ENCODE data around the gene RAD51B. TPM values are rescaled to one million over a fixed set of nuclear protein-coding genes. Genes with fewer than 3 reads are reported as not detected.

Gene RAD51B
- total RNA-seq, 1 experiment from 2014 or later = 16.7 TPM

- no peak overlapping the region for H3K4me3 Mint-ChIP-seq
- Histone ChIP-seq H4K8ac (replicated peaks; ENCODE audit: insufficient read length, low read depth, low read length) (no peak overlapping the region), H3K4me1 (ENCODE audit: insufficient read depth, low read length) (no peaks in the 10 kb centered on the region), H2BK15ac (ENCODE audit: low read depth, low read length) (no peak overlapping the region), H3K14ac (ENCODE audit: insufficient read depth, low read length) (no peak overlapping the region), H3K79me1 (ENCODE audit: insufficient read depth, low read depth, low read length, poor library complexity, severe bottlenecking) (no peaks in the 10 kb centered on the region), H2BK120ac (ENCODE audit: low read depth, low read length, poor library complexity, severe bottlenecking) (no peak overlapping the region), H3K4ac (ENCODE audit: low read depth, low read length) (no peak overlapping the region), H4K20me1 (ENCODE audit: control insufficient read depth, insufficient read depth, insufficient read length) (no peaks in the 10 kb centered on the region), H3K18ac (ENCODE audit: insufficient read length, low read depth, low read length) (no peak overlapping the region), H3K9me3 (ENCODE audit: control insufficient read depth, low read depth, low read length) (no peaks in the 10 kb centered on the region), H3K27ac (ENCODE audit: insufficient read length, low read depth, low read length) (no peak overlapping the region), H4K91ac (ENCODE audit: insufficient read length, low read depth, low read length) (no peak overlapping the region), H3K23ac (ENCODE audit: insufficient read length, low read depth, low read length) (no peak overlapping the region), H4K5ac (ENCODE audit: insufficient read length, low read depth, low read length) (no peak overlapping the region), H3K56ac (ENCODE audit: insufficient read length, low read depth, low read length) (no peak overlapping the region), H2BK5ac (ENCODE audit: insufficient read length, low read length) (no peak overlapping the region), H3T11ph (ENCODE audit: low read length) (no peak overlapping the region), H3K27me3 (ENCODE audit: insufficient read depth, low read length) (no peaks in the 10 kb centered on the region), H3K79me2 (ENCODE audit: insufficient read depth, low read length) (no peaks in the 10 kb centered on the region), H2AK5ac (ENCODE audit: insufficient read length, low read length) (no peak overlapping the region), H3K23me2 (ENCODE audit: insufficient read length, low read depth, low read length, poor library complexity, severe bottlenecking) (no peaks in the 10 kb centered on the region), H2AFZ (ENCODE audit: low read length) (no peak overlapping the region), H3K9ac (ENCODE audit: extremely low read depth, insufficient read length, low read length) (no peak overlapping the region), H2BK12ac (ENCODE audit: insufficient read length, low read depth, low read length) (no peak overlapping the region), H3K4me2 (ENCODE audit: insufficient read depth, insufficient read length, low read length) (no peak overlapping the region), H2BK20ac (ENCODE audit: low read depth, low read length, poor library complexity, severe bottlenecking) (no peak overlapping the region)
- peaks cover 0 to 8% (median 5%) of the 10 kb centered on the region in 3 experiments; a peak in 4 of 7 replicates for H3K36me3 Mint-ChIP-seq (ENCODE audit: insufficient read depth in 1 of 3, low read depth in 3 of 3)
- no peak for DNase-seq
- H3K27ac Mint-ChIP-seq = no peak overlapping the region
- H3K9me3 Mint-ChIP-seq = peaks cover 6 to 10% of the 10 kb centered on the region in 2 experiments; a peak in 4 of 5 replicates
- H3K27me3 Mint-ChIP-seq (ENCODE audit: low read depth) = no peaks in the 10 kb centered on the region
- no peak for TF ChIP-seq CTCF (conservative IDR thresholded peaks at IDR 0.05)
- H3K4me1 Mint-ChIP-seq = peaks cover 8 to 10% of the 10 kb centered on the region in 2 experiments
Measured at GRCh38 chr14:68016255-68016914, 196.8 kb downstream of the RAD51B start.
